ENCODE results near the gene MB21D2.

Gene MB21D2

DNA sequence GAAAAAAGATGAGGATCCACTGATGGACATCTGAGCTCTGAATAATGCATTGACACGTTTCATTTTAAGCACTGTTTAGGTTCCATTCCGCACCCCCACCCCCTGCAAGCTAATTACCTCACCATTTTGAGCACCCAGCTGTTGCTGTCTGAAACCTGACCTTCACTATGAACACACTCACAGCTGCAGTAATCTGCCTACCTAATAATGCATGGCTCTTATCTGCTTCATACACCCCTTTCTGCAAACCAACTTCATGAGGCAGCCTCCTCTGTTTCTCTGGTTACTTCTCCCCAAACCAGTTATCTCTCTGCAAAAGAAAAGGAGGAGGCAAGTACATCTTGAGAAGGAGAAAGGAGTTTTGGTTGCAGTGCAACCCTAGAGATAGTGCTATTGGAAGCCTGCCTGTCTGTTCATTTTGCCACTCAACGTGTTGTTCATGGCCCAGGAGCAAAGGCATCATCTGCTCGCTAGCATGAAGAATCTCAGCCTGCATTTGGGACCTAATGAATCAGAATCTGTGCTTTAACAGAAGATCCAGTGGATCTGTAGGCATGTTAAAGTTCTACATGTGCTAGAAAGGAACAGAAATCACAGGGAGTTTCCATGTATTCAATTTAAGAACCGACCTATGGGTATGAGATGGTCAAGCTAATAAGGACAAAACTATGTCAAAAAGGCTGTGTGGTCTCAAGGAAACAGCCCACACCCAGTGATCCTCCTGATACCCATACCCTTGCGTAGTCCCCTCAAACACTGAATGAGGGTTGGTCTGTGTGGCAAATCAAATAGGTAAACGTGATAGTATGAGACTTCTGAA lies 87.2 kb downstream of the MB21D2 start:
- no peak for DNase-seq

DNA sequence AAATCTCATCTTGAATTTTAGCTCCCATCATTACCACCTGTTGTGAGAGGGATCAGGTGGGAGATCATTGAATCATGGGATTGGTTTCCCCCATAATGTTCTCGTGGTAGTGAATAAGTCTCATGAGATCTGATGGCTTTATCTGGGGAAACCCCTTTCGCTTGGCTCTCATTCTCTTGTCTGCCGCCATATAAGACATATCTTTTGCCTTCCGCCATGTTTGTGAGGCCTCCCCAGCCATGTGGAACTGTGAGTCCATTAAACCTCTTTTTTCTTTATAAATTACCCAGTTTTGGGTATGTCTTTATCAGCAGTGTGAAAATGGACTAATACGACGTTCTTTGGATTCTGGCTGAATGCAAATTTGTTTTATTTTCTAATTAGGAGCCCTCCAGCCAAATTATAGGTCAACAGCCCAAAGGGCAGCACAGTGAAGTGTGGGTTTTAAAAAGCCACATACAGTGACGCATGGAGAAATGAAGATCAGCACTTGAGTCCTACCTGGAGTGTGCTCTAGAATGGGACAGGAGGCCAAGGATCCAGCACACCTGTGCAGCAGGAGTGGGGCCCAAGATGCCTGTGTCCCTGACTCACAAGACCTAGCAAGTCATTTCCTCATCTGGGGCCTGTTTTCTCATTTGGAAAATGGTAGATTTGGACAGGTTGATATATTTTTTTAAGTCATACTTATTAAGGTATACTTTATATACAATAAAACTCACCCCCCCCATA lies 89.6 kb downstream of the MB21D2 start:
- no peak for DNase-seq

DNA sequence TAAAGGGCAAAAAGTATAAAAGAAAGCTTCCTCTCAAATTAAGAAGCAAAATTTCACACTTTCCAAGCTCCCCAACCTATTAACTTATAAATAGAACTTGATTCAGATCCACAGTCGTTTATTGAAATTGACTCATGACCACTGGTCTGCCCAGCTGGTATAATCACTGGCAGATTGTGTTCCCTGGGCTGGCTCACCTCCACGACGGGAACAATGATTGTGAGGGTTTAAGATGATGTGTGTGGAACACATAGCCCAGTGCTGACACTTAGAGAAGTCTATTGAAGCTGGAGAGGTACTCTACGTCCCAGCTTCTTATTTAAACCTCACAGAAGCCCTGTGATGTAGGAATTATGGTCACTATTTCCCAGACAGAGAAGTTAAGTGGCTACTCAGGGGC lies 90.4 kb downstream of the MB21D2 start:
- no peak for DNase-seq

DNA sequence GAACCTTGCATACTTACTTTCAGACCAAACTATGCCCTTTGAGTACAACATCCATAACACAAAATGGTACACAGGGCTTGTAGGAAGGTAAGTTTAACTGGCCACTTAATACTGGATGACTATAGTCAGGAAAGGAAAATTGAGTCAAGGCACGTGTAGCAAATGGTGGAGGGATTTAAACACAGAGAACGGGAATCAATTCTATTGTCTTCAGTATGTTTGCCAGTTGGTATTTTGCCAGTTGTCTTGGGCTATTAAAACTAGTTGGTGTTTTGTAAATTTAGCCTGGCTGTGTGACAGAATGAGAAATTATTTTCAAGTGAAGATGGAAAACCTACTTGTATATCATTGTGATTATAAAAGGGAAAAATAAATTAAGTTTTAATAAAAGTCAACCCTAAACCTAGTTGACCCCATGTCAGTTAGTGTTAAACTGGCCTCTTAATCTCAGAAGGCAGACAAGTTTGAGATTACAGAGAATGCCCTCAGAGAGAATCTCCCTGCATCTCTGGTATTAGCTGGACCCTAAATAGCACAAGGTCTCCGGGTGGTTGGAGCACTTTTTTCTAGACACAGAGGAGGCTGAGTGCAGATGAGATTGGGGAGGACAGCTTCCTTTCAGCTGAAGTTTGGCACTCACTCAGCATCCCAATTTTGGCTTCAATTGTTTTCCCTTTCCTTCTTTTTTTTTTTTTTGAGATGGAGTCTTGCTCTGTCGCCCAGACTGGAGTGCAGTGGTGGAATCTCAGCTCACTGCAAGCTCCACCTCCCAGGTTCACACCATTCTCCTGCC lies 91.2 kb downstream of the MB21D2 start:
- DNase-seq = no peak

DNA sequence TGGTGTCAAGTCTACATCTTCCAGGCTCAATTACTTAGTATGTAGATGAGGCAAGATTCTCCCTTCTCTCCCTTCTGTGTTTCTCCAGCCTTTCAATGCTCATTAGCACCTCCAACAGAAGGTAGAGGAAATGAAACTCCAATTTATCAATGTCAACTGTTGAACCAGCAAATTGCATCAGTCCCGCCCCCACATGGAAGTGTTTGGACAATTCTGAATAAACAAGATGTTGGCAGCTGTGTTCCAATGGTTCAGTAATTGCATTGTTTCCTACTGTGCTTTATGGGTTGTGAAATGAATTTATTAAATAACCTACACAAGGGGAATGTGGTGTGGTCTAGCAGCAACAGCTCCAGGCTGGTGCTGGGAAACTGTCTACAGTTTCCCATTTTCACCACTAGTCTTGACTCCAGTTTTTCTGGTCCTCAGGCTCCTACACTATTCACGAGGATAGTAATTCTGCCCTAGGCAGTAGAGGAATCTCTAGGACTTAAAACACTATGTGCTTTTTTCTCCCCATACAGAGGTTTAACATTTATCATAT lies 91.9 kb downstream of the MB21D2 start:
- no peak for DNase-seq

DNA sequence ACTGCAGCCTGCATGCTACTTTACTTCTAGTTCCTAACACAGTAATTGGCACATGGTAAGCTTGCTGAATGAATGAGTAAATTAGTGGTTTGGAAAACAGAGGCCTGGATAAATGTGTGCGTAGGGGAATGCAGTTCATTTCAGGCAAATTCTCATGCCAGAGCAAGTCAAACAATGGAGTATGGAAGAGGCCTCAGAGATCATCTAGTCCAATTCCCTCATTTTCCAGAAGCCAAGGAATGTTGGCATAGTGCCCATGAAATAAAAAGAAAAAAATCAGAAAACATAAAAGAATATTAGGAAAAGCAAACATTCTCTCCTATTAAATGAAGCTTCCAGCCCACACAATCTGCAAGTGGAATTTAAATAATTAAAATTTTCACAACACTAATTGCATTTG lies 92.4 kb downstream of the MB21D2 start:
- no peak for DNase-seq

DNA sequence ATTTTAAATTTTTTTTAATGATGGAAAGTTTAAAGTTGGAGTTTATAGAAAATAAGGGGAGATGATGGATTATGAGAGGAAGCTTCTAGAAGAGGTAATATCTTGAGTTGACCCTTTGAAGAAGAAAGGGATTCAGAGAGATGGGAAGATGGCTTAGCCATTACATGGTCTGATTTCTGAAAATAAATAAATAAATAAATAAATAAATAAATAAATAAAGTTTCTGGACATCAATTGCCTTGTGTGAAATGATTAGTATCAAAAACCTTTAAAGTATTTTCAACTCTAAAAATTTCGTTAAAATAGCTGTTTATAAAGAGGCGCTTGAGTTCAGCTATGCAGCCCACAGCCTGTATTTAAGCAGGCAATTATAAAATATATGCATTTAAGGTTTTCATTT lies 93.3 kb downstream of the MB21D2 start:
- no peak for DNase-seq

DNA sequence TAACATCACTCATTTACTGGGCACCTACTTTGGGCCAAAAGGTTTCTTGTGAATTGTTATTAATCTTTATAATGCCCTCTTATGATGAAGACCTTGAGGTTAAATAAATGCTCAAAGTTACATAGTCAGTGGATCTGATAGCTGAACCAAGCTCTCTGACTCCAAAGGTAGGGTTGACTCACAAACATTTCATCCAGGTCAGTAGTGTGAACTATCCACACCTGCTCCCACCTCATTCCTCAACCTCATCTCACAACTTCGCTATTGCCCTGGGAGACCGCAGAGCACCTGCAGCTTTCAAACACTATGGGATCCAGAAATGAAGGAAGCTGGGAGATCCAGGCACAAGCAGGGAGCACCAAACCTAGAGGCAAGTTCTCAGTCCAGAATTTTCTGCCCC lies 96.5 kb downstream of the MB21D2 start:
- no peak for DNase-seq

DNA sequence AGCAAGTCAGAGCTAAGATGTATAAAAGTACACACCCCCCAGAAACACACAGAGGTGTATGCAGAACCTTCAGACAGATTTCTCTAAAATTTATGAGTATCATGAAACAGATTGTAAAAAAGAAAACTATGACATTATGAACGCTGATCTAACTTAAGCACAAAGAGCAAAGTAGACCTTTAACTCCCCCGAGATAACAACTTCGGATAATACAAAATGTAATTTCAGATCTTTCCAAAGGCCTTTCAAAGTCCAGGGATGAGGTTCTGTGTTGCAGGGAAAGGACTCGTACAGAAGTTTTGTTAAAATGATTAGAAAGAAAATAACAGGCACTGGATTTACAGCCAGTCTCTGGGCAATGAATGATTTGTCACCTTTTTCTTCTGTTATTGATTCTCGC lies 97.5 kb downstream of the MB21D2 start:
- DNase-seq = no peak

DNA sequence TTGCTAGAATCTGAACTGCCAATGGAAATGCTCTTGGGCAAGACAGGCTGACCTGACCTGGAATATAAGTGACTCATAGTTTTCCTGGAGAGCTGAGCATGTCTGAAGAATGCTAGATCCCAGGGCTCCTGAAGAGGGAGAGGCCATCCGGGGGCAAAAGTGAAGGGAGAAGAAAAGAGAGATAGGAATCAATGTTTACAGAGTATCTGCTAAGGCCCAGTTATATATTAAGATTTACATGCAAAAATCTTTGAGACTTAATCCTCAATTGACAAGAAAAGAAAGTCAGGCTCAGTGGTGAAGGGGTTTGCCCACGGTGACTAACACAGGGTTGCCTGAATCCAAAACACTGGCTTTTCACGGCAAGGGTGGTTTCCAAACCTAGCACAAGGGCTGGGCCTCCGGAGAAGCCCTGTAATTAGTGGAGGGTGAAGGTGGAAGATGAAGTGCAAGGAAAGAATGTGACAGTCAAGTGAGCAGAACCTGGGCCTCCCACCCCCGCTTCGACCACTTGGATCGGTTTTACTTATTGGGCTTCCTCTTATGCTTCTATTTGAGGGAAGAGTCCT lies 98.6 kb downstream of the MB21D2 start:
- peak; percentile 15 to 42 for DNase-seq

DNA sequence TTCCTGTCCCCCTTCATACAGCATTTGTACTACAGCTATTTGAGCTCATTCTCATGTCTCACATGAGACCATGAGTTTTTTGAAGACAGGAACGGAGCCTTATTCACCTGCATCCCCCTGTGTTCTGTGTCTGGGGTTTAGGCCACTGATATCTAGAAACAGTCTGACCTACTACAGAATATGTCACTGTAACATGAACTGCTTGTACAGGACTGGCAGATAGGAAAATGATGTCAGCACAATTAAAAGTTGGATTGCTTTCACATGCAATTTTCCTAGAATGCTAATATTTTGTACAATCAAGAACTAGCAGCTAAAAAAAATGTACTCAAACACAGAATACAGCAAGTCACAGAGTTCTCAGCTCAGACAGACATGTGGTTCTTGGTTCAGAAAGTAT lies 99.5 kb downstream of the MB21D2 start:
- no peak for DNase-seq

DNA sequence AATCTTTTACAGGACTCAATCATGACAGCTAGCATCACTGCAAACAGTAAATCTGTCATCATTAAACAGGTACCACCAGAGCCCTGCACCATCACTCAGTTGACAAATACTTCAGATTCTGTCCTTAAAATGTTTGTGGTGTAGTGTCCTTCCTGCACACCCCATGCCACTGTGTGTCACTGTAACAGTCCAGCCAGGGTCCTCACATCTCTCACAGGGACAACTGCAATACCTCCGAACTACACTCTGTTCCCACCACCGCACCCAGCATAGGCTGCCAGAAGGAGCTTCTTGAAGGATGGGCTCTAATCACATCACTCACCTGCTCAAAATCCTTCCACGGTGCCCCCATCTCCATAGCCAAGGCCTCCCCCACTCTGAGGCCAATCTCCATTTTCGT lies 100.2 kb downstream of the MB21D2 start:
- DNase-seq = no peak

DNA sequence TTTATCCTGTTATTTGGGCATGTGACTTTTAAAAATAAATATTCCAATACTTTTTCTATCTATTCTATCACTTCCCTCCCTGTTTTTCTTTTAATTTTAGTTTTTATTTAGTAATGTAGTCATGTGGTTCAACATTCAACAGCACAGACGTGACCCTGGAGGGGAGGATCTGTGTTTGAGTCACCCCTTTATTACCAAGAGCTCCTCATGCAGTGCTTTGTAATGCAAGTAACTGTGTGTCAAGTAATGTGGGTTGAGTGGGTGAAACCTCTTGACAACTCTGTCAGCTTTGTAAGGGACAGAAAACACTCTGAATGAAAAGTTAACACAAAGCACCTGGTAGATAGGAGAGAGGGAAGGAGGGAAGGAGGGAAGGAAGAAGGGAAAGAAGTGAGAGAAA lies 100.6 kb downstream of the MB21D2 start:
- peak in 1 of 2 experiments; percentile 4 for DNase-seq

DNA sequence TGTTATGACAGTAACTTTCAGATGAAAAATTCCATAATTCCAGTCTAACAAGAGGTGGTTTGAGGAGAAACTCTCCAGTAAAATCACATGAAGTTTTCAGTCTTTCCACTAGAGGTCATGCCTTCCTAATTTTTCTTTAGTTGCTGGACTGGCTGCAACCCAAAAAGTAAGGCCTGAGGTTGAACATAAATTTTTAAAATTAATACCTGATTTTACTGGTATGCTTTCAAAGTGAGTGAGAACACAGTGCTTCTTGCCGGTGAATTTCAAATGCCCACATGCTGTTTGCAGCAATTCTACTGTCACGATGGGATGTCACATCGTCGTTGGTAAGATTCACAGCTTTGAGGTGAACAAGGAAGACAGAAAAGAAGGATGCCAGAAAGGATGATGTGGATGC lies 101.3 kb downstream of the MB21D2 start:
- DNase-seq = no peak

DNA sequence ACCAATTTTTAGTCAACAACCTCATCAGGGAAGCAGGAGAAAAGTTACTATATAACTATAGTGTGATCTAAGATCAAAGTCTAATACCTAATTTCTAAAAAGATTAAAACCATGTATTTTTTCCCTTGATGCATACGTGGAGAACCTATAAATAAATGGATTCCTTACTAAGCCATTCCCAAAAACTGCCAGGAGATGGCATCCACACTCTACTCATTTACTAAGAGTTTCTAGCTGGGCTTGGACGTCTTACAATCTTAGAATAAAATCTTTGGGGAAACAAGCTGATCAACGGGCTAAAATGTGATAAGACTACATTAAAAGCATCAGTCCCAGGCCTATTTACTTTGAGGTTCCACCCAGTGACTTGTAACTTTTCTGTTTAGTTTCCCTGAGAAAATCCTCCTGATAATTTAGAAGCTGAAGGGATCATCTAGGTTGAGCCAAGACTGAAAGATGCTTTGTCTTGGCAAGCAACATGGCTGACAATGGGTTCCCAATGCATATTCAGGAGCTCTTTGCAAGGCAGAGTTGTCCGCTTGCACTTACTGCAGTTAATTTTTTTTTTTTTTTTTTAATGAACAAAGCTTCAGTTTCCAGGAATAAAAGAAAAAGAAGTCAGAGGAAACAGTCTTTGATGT lies 104.8 kb downstream of the MB21D2 start:
- no peak for DNase-seq

DNA sequence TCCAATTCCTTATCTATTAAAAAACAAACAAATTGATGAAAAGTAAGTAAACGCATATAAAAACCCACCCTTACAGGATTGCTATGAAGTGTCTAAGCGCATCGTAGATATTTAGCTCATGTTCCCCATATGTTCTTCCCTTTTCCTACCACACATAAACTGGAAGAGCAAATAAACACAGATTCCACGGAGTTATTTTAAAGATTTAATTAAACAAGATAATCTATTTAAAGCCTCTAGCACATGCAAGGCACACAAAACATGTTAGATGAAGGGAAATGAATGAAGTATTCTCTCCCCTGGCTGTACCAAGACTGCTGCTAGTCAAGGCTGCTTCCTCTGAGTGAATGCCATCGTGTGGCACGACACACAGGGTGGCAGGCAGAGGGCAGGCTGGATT lies 111.9 kb downstream of the MB21D2 start:
- DNase-seq = no peak

DNA sequence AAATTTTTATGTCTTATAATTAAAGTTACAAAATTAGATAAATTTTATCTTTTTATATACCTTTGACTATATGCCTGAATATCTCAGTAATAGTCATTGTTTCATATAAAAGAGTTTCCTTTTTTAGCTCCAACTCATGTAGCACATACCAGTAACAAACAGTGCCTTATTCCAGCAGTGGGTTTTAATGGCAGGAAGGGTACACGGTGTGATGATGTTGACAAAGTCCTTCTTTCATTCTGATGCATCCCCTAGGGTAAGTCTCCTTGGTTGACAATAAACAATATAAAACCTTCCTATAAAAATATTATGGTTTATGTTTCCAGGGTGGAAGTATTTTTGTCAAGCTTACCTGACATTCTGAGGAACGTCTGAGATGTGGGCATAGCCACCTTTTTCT lies 113.2 kb downstream of the MB21D2 start:
- no peak for DNase-seq

DNA sequence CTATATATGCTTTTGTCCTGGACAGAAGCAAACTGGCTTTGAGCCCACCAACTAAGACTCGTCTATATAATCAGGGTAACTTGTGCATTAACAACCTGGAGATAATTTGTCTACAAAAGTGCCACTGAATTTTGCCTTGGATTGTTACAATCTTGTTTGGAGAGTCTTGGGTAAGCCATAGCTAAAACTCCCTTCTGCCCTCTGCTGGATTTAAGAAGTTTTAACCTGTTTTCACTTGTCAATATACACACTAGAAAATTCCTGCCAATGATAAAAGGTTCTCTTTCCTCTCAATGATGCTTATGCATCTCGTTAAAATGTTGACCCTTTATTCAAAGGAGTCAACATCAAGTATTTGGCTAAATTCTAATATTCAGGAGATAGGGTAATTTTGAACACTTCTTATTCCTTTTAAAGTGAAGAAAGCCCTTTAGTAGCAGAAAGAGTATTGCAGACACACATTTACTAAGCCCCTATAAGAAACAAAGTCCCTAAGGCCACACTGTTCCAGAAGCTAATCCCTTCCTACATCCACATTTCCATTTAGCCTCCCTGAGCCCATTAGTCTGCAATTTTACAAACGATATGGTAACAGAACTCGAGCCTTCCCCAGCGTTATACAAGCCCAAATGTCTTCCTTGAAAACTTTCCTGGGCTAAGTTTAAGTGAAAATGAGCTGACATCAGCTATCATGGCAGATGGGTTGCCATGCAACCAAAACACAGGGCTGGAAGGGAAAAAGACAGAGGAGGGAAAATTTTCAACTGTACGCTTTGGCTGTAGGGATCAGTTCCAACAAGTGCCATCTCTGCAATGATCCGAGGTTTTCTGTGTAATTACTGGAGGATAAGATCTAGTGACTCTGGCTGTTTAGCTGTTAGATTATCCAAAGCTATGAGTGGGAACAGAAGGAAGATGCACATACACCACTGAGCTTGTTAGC lies 114.4 kb downstream of the MB21D2 start:
- DNase-seq = no peak

DNA sequence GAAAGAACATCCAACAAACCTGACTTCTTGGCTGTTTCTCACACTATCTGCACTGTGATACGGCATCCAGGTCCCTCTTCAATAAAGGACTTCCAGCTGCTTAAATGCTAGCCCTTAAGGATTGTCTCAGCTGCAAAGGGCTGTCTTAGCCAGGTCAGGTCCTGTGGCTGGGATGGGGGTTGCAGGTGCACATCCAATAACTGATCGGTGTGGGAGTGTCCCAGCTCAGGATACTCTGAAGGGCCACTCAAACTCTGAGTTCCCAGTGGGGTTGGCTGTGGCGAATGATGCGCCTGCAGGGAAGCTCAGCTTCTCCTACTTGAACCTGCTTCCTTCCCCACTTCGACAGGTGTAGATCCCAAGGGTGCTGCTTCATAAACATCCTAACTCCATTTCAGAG lies 115.7 kb downstream of the MB21D2 start:
- DNase-seq = no peak

DNA sequence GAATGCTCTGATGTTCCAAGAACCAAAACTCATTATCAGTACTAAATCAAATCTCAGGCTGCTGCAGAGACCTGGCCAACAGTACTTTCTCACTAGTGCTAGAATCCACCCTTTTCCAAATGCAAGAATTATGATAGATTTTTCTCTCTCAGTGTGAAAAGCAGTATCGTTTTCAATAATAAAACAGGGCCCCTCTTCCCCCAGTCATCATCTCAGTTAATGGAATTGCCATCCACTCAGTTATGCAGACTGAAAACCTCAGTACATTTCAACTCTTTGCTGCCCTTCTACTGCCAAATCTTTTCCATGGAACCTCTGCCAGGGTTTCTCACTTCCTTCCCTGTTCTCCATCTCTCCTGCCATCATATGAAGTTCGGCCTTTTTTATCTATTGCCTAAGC lies 117.9 kb downstream of the MB21D2 start:
- DNase-seq = no peak

DNA sequence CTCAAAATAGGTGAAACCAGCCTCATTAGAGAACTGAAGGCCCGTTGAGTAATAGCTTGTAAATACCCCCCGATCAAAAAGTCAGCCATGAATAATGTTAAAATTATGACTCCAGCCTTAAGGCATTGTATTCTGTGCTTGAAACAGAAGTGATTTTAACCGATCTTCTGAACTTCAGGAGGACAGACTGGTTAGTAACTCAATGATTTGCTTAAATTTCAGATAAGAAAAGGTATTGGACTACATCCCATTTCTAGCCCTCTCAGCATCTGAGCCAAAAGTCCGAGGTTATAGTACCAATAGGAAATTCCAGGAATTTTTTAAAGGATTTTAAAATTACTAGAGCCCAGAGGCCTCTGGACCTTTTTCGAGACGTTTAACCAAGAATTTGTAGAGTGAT lies 122.6 kb downstream of the MB21D2 start:
- DNase-seq = no peak

Measured in activated CD4-positive, alpha-beta T cell treated with anti-CD3 and anti-CD28 coated beads, Interleukin-2, amount 50 U/mL, for 4 hours (primary cell).